Measurements from ENCODE around the gene LRP8. TPM values are rescaled to one million over a fixed set of nuclear protein-coding genes. Genes with fewer than 3 reads are reported as not detected.

LRP8 gene
- total RNA-seq, 1 experiment from 2014 or later: 56.3 TPM

- no peak for DNase-seq (ENCODE audit: low read depth, low spot score)
- H2AFZ ChIP-seq (ENCODE audit: low read depth, low read length, poor library complexity, severe bottlenecking): no peak overlapping the region
- H3K4me2 ChIP-seq (ENCODE audit: low read length): no peak overlapping the region
- RAD21 ChIA-PET (ENCODE audit: low non-redundant PET in 1 of 2, low total read pairs in 2 of 2, uncharacterized antibody in 2 of 2, unreplicated experiment in 2 of 2): no interaction called here
- H4K20me1 ChIP-seq (ENCODE audit: insufficient read depth): no peaks in the 10 kb centered on the region
- H3K4me3 ChIP-seq (replicated peaks in 1 of 2; ENCODE audit: low read depth in 1 of 2, low read length in 2 of 2): no peak overlapping the region
- CTCF ChIA-PET: interaction anchor here (1.0 kb wide), 1 partner anchor 21 kb away, joined by 3 read pairs; no protein-coding TSS in a partner anchor
- no peaks in the 10 kb centered on the region for H3K9me3 ChIP-seq (ENCODE audit: control insufficient read depth in 1 of 2, insufficient read depth in 1 of 2, low read depth in 1 of 2, low read length in 2 of 2)
- intact Hi-C loops (cut with micrococcal nuclease): no loop called here
- no peak overlapping the region for H3K9ac ChIP-seq (ENCODE audit: low read length)
- H3K27me3 ChIP-seq (ENCODE audit: insufficient read depth, low read length): no peaks in the 10 kb centered on the region
- H3K79me2 ChIP-seq (ENCODE audit: insufficient read depth, low read length): no peaks in the 10 kb centered on the region
- ATAC-seq: no peak
- TF ChIP-seq SRF (IDR thresholded peaks at IDR 0.05; ENCODE audit: low read depth) (no peak), YY1 (IDR thresholded peaks at IDR 0.05; ENCODE audit: extremely low read depth, insufficient replicate concordance, low read depth, low read length) (no peak), CEBPB (IDR thresholded peaks at IDR 0.05; ENCODE audit: low read depth) (no peak), TCF7L2 (IDR thresholded peaks at IDR 0.05; ENCODE audit: borderline replicate concordance, extremely low read depth, insufficient read depth, insufficient read length) (no peak), POLR2AphosphoS5 (IDR thresholded peaks at IDR 0.05; ENCODE audit: low read depth, low read length) (no peak), RAD21 (IDR thresholded peaks at IDR 0.05; ENCODE audit: low read depth) (no peak), REST (IDR thresholded peaks at IDR 0.05; ENCODE audit: low read depth) (no peak), CBX3 (IDR thresholded peaks at IDR 0.05; ENCODE audit: low read depth) (no peak), ZFX (IDR thresholded peaks at IDR 0.05) (no peak), CTCF (IDR thresholded peaks at IDR 0.05 in 2 of 3, conservative IDR thresholded peaks at IDR 0.05 in 1 of 3; ENCODE audit: borderline replicate concordance in 1 of 3, insufficient read depth in 1 of 3, low read depth in 2 of 3, low read length in 2 of 3) (no peak), ELF1 (IDR thresholded peaks at IDR 0.05; ENCODE audit: borderline replicate concordance, low read depth) (no peak)
- POLR2A ChIA-PET: no interaction called here
- no peaks in the 10 kb centered on the region for H3K4me1 ChIP-seq (ENCODE audit: control insufficient read depth in 1 of 2, insufficient read depth in 2 of 2, low read length in 2 of 2)
- H3K27ac ChIP-seq (ENCODE audit: low read depth, low read length): no peak overlapping the region
- H3K9me2 ChIP-seq (ENCODE audit: insufficient read depth): no peaks in the 10 kb centered on the region
- H3K36me3 ChIP-seq (ENCODE audit: control insufficient read depth in 1 of 2, insufficient read depth in 2 of 2, low read length in 2 of 2): no peaks in the 10 kb centered on the region
- BruUV-seq (replicated peaks): no TSS peak
Observed at GRCh38 chr1:53371851-53372250, 44.0 kb upstream of the LRP8 start.
